ENCODE measurements around the gene COX8A.
"Not testable (repeated sequence)": the region's sequence is repeated elsewhere in the genome, so short reads cannot be mapped to it uniquely, and the experiment has no call there.

Gene COX8A

GRCh38 chr11:63970902-63971301 lies 3.5 kb upstream of the COX8A start:
- DNase-seq (ENCODE audit: low spot score), result no peak

- DNase-seq (ENCODE audit: low spot score), result not testable (repeated sequence)
Measured at GRCh38 chr11:63973912-63974258, 535 bp upstream of the COX8A start.

GRCh38 chr11:63978551-63979239 lies 4.3 kb downstream of the COX8A start:
- no peak for DNase-seq (ENCODE audit: low spot score)

- no peak for DNase-seq (ENCODE audit: low spot score)
Measured at GRCh38 chr11:63979426-63979825, 5.0 kb downstream of the COX8A start.

- peak; percentile 60 for DNase-seq (ENCODE audit: low spot score)
Measured at GRCh38 chr11:63985812-63986155, 11.4 kb downstream of the COX8A start.

- DNase-seq (ENCODE audit: low spot score), result peak; percentile 97
Measured at GRCh38 chr11:63986156-63986931, 11.9 kb downstream of the COX8A start, which contains the start of gene OTUB1. Gene OTUB1, plus strand, starts transcription at chr11:63986438. Its CDS starts 19 bp downstream, at chr11:63986457.

- DNase-seq (ENCODE audit: low spot score), result no peak
Measured at GRCh38 chr11:63986932-63987513, 12.6 kb downstream of the COX8A start.

GRCh38 chr11:63991558-63991957 lies 17.1 kb downstream of the COX8A start:
- no peak for DNase-seq (ENCODE audit: low spot score)

- DNase-seq (ENCODE audit: low spot score), result no peak
Measured at GRCh38 chr11:63993100-63993499, 18.7 kb downstream of the COX8A start.

GRCh38 chr11:63993993-63994392 lies 19.6 kb downstream of the COX8A start:
- DNase-seq (ENCODE audit: low spot score), result no peak

GRCh38 chr11:63996512-63996911 lies 22.1 kb downstream of the COX8A start:
- no peak for DNase-seq (ENCODE audit: low spot score)

GRCh38 chr11:63997104-63997700 lies 22.8 kb downstream of the COX8A start:
- DNase-seq (ENCODE audit: low spot score), result no peak

GRCh38 chr11:63997801-63998337 lies 23.4 kb downstream of the COX8A start:
- DNase-seq (ENCODE audit: low spot score), result no peak

GRCh38 chr11:63998558-63999348 lies 24.3 kb downstream of the COX8A start:
- DNase-seq (ENCODE audit: low spot score), result no peak

GRCh38 chr11:63999349-64000025 lies 25.1 kb downstream of the COX8A start:
- peak; percentile 67 for DNase-seq (ENCODE audit: low spot score)

GRCh38 chr11:64000026-64000739 lies 25.8 kb downstream of the COX8A start:
- DNase-seq (ENCODE audit: low spot score), result peak; percentile 97

- DNase-seq (ENCODE audit: low spot score), result no peak
Measured at GRCh38 chr11:64000740-64001483, 26.5 kb downstream of the COX8A start.

- no peak for DNase-seq (ENCODE audit: low spot score)
Measured at GRCh38 chr11:64001484-64002420, 27.3 kb downstream of the COX8A start.
